SK-N-SH (cell line): ENCODE measurements around the gene GPD1L. TPM values are rescaled to one million over a fixed set of nuclear protein-coding genes. Genes with fewer than 3 reads are reported as not detected.

ENCODE experiments used
- CTCF ChIA-PET: fragments of 300-600, 350-600 bp; formaldehyde crosslinking; extraction: SDS; loops from one replicate; lab custom pipeline; 2021; lab: Yijun Ruan, JAX
- POLR2A ChIA-PET: fragments of 350-600 bp; sonication (Branson Sonifier 250); formaldehyde crosslinking; extraction: SDS; loops from one replicate; lab custom pipeline; 2020; ENCODE audit warnings: antibody characterized with exemption, inconsistent platforms; lab: Yijun Ruan, JAX
- DNase-seq: peaks from one replicate; pipeline ENCODE4 v3.0.0; 2012
- H2AFZ ChIP-seq: fragments of 200-600 bp; sonication (generic); 2 replicates; pipeline ENCODE4 v1.8.1; 2016; ENCODE audit warnings: antibody characterized with exemption, mild to moderate bottlenecking, low read depth
- H3F3A ChIP-seq: fragments of 200-600 bp; sonication (generic); replicated peaks from 2 replicates; pipeline ENCODE3; 2016; ENCODE audit warnings: antibody characterized with exemption, mild to moderate bottlenecking; ENCODE audit not compliant: insufficient read depth
- H3K27ac ChIP-seq, 2 experiments: fragments of 200-500 bp in 1 of 2; fragments of 200-600 bp in 1 of 2; sonication (Bioruptor generic) in 1 of 2; sonication (generic), shearing (Covaris generic) in 1 of 2; 2 replicates each; pipeline versions ENCODE4 v1.5.1 to v1.6.1; 2014 to 2016; ENCODE audit warnings: low read depth in 2 of 2, inconsistent platforms in 1 of 2, low read length in 1 of 2, mild to moderate bottlenecking in 1 of 2, mixed read lengths in 1 of 2
- H3K27me3 ChIP-seq: fragments of 200-600 bp; sonication (generic), shearing (Covaris generic); 2 replicates; pipeline ENCODE4 v1.6.1; 2016; ENCODE audit warnings: mixed run types; ENCODE audit not compliant: insufficient read depth
- H3K36me3 ChIP-seq, 2 experiments: fragments of 200-500 bp in 1 of 2; fragments of 200-600 bp in 1 of 2; sonication (Bioruptor generic) in 1 of 2; sonication (generic) in 1 of 2; replicated peaks in 1 of 2; 2 replicates each; pipeline versions ENCODE3 to v1.5.1; 2014 to 2016; ENCODE audit warnings: low read length in 1 of 2, mild to moderate bottlenecking in 1 of 2; ENCODE audit not compliant: insufficient read depth in 2 of 2, control insufficient read depth in 1 of 2
- H3K4me1 ChIP-seq, 2 experiments: fragments of 200-500 bp in 1 of 2; fragments of 200-600 bp in 1 of 2; sonication (Bioruptor generic) in 1 of 2; sonication (generic), shearing (Covaris generic) in 1 of 2; 2 replicates each; pipeline versions ENCODE4 v1.5.1 to v1.6.1; 2014 to 2016; ENCODE audit warnings: low read depth in 1 of 2, low read length in 1 of 2, mixed run types in 1 of 2; ENCODE audit not compliant: insufficient read depth in 2 of 2, control insufficient read depth in 1 of 2
- H3K4me2 ChIP-seq: fragments of 200-600 bp; sonication (generic), shearing (Covaris generic); 2 replicates; pipeline ENCODE4 v1.6.1; 2017; ENCODE audit warnings: mixed run types
- H3K4me3 ChIP-seq, 2 experiments: fragments of 200-500 bp in 1 of 2; fragments of 200-600 bp in 1 of 2; sonication (Bioruptor generic) in 1 of 2; sonication (generic), shearing (Covaris generic) in 1 of 2; 2 replicates each; pipeline versions ENCODE4 v1.5.1 to v1.8.1; 2014 to 2016; ENCODE audit warnings: low read depth in 2 of 2, inconsistent platforms in 1 of 2, low read length in 1 of 2, mild to moderate bottlenecking in 1 of 2, mixed read lengths in 1 of 2, moderate library complexity in 1 of 2
- H3K79me2 ChIP-seq: fragments of 200-600 bp; sonication (generic); 2 replicates; pipeline ENCODE4 v1.8.1; 2017; ENCODE audit warnings: mild to moderate bottlenecking; ENCODE audit not compliant: insufficient read depth
- H3K9ac ChIP-seq: fragments of 200-600 bp; sonication (generic); 2 replicates; pipeline ENCODE4 v1.6.1; 2017; ENCODE audit warnings: mixed run types
- H3K9me2 ChIP-seq: fragments of 200-600 bp; sonication (generic); 2 replicates; pipeline ENCODE4 v1.6.1; 2017; ENCODE audit warnings: mixed run types
- H3K9me3 ChIP-seq: fragments of 200-600 bp; sonication (generic); 2 replicates; pipeline ENCODE4 v1.6.1; 2017; ENCODE audit warnings: mixed run types, mild to moderate bottlenecking, moderate library complexity
- H4K20me1 ChIP-seq: fragments of 200-600 bp; sonication (generic); 2 replicates; pipeline ENCODE4 v1.6.1; 2017; ENCODE audit warnings: mild to moderate bottlenecking, mixed run types; ENCODE audit not compliant: insufficient read depth
- CHD2 ChIP-seq: fragments of 150-350 bp; IDR thresholded peaks from 2 replicates; pipeline ENCODE4 v1.6.1; 2018; ENCODE audit warnings: low read length; ENCODE audit not compliant: partially characterized antibody
- EZH2phosphoT487 ChIP-seq: fragments of 200-600 bp; sonication (generic); IDR thresholded peaks from 2 replicates; pipeline ENCODE4 v1.6.1; 2017; ENCODE audit warnings: low read depth, mixed run types, mild to moderate bottlenecking, antibody characterized with exemption, moderate library complexity, borderline replicate concordance
- FOXM1 ChIP-seq: IDR thresholded peaks from 2 replicates; pipeline ENCODE4 v1.4.0; 2012; ENCODE audit warnings: low read depth, mild to moderate bottlenecking
- GABPA ChIP-seq: IDR thresholded peaks from 2 replicates; pipeline ENCODE4 v1.4.0; 2012; ENCODE audit warnings: low read depth, mild to moderate bottlenecking
- MEF2A ChIP-seq: IDR thresholded peaks from 2 replicates; pipeline ENCODE4 v1.4.0; 2012; ENCODE audit warnings: low read depth, borderline replicate concordance
- NFIC ChIP-seq: IDR thresholded peaks from 2 replicates; pipeline ENCODE4 v1.4.0; 2012; ENCODE audit warnings: borderline replicate concordance
- NRF1 ChIP-seq: IDR thresholded peaks from 2 replicates; pipeline ENCODE4 v1.6.1; 2012; ENCODE audit warnings: low read depth, mild to moderate bottlenecking, low read length
- POLR2AphosphoS5 ChIP-seq: IDR thresholded peaks from 2 replicates; pipeline ENCODE4 v1.6.1; 2012; ENCODE audit warnings: low read depth, low read length
- RCOR1 ChIP-seq: fragments of 150-350 bp; IDR thresholded peaks from 2 replicates; pipeline ENCODE4 v1.6.1; 2017; ENCODE audit warnings: antibody characterized with exemption, low read length
- RFX5 ChIP-seq: IDR thresholded peaks from 2 replicates; pipeline ENCODE4 v1.6.1; 2012; ENCODE audit warnings: mild to moderate bottlenecking, improper control_type of control experiment, low read length
- RXRA ChIP-seq: IDR thresholded peaks from 2 replicates; pipeline ENCODE4 v1.4.0; 2012; ENCODE audit warnings: low read depth, mild to moderate bottlenecking, borderline replicate concordance
- SMC3 ChIP-seq: IDR thresholded peaks from 2 replicates; pipeline ENCODE4 v1.6.1; 2012; ENCODE audit warnings: low read depth, low read length, improper control_type of control experiment
- YY1 ChIP-seq: IDR thresholded peaks from 2 replicates; pipeline ENCODE4 v1.4.0; 2012; ENCODE audit warnings: low read depth, mild to moderate bottlenecking
- WGBS: methylation state at CpG from one replicate; pipeline ENCODE4 v1.1.6; 2017; ENCODE audit warnings: low lambda C conversion rate; 5-methylcytosine and 5-hydroxymethylcytosine counted together
- polyA plus RNA-seq, 3 experiments: library from polyadenylated mRNA; depleted of rRNA; stranded (reverse); fragments of >200 nt; gene quantifications; 2 replicates each; pipeline ENCODE4 v1.2.3, GENCODE V29; 2012
- TF ChIP-seq, protein P1 (sequence below): fragments of 200-600 bp; sonication (generic); IDR thresholded peaks from 2 replicates; pipeline ENCODE4 v1.6.1; 2017; ENCODE audit warnings: antibody characterized with exemption, mild to moderate bottlenecking, moderate library complexity
- TF ChIP-seq, protein P2 (sequence below): IDR thresholded peaks from 2 replicates; pipeline ENCODE4 v1.4.0; 2012; ENCODE audit warnings: low read depth, borderline replicate concordance
- TF ChIP-seq, protein P3 (sequence below): IDR thresholded peaks from 2 replicates; pipeline ENCODE4 v1.6.1; 2012; ENCODE audit warnings: mild to moderate bottlenecking, low read depth, low read length, moderate library complexity
- TF ChIP-seq, protein P4 (sequence below): IDR thresholded peaks from 2 replicates; pipeline ENCODE4 v1.4.0; 2012; ENCODE audit warnings: low read depth
- TF ChIP-seq, protein P5 (sequence below): fragments of 150-350 bp; IDR thresholded peaks from 2 replicates; pipeline ENCODE4 v1.6.1; 2017; ENCODE audit warnings: antibody characterized with exemption, low read length, low read depth, borderline replicate concordance

GPD1L gene
- polyA plus RNA-seq, 1 of the 3 experiments (the other 2 are of a cell fraction), result 6.1 TPM

DNA sequence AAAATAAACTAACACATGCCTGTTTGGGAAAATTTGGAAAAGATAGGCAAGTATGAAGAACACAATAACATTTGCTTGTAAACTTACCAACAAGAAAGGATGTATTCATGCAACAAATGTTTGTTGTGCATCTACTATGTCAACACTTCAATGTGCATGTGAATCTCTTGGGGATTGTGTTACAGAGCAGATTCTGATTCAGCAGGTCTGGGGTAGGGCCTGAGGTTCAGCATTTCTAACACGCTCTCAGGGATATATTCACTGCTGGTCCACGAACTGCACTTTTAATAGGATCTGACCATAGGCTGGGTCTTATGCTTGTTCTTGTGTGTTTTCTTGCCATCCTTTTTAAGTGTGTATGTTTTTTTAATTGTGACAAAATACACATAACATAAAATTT is 11.8 kb downstream of the GPD1L start (continued):
- TF ChIP-seq, protein P1, sequence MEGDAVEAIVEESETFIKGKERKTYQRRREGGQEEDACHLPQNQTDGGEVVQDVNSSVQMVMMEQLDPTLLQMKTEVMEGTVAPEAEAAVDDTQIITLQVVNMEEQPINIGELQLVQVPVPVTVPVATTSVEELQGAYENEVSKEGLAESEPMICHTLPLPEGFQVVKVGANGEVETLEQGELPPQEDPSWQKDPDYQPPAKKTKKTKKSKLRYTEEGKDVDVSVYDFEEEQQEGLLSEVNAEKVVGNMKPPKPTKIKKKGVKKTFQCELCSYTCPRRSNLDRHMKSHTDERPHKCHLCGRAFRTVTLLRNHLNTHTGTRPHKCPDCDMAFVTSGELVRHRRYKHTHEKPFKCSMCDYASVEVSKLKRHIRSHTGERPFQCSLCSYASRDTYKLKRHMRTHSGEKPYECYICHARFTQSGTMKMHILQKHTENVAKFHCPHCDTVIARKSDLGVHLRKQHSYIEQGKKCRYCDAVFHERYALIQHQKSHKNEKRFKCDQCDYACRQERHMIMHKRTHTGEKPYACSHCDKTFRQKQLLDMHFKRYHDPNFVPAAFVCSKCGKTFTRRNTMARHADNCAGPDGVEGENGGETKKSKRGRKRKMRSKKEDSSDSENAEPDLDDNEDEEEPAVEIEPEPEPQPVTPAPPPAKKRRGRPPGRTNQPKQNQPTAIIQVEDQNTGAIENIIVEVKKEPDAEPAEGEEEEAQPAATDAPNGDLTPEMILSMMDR, result no peak
- no peak for TF ChIP-seq SMC3
- no peak for TF ChIP-seq RCOR1
- TF ChIP-seq, protein P2, sequence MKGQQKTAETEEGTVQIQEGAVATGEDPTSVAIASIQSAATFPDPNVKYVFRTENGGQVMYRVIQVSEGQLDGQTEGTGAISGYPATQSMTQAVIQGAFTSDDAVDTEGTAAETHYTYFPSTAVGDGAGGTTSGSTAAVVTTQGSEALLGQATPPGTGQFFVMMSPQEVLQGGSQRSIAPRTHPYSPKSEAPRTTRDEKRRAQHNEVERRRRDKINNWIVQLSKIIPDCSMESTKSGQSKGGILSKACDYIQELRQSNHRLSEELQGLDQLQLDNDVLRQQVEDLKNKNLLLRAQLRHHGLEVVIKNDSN, result no peak

DNA sequence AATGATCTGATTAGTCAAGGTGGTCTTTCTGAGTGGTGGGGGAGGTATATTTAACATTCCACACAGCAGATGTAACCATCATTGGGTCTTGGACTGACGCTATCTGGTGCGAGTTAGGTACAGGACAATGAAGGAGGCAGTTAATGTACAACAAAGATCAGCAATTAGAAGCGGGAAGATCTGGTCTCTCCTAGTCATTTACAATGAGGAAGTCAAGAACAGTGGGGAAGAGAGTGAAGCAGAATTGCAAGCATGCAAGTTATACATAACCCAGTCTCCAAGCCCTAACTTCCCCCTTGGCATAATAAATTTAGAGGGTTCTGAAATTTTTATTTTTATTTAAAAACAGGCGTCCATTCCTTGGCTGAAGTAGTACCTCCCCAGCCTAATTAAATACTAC is 14.1 kb downstream of the GPD1L start:
- no peaks in the 10 kb centered on the region for H3K27me3 ChIP-seq
- H2AFZ ChIP-seq, result no peak overlapping the region
- H3K27ac ChIP-seq, result no peak overlapping the region
- ChIA-PET CTCF (no interaction called here), POLR2A (no interaction called here)
- no peak for DNase-seq
- no peaks in the 10 kb centered on the region for H3K9me2 ChIP-seq
- peaks cover 0 to 4% of the 10 kb centered on the region in 2 experiments; a peak in 1 of 4 replicates for H3K4me1 ChIP-seq
- H3K79me2 ChIP-seq, result no peaks in the 10 kb centered on the region
- 82% methylated on average over 4 of the region's 4 CpGs for WGBS
- no peaks in the 10 kb centered on the region for H4K20me1 ChIP-seq
- no peak overlapping the region for H3K4me2 ChIP-seq
- no peaks in the 10 kb centered on the region for H3K36me3 ChIP-seq
- no peak overlapping the region for H3K9ac ChIP-seq
- no peaks in the 10 kb centered on the region for H3F3A ChIP-seq
- no peaks in the 10 kb centered on the region for H3K9me3 ChIP-seq
- H3K4me3 ChIP-seq, result no peak overlapping the region
- TF ChIP-seq FOXM1, result no peak
- no peak for TF ChIP-seq MEF2A
- TF ChIP-seq, all 33 proteins: peak for 0

DNA sequence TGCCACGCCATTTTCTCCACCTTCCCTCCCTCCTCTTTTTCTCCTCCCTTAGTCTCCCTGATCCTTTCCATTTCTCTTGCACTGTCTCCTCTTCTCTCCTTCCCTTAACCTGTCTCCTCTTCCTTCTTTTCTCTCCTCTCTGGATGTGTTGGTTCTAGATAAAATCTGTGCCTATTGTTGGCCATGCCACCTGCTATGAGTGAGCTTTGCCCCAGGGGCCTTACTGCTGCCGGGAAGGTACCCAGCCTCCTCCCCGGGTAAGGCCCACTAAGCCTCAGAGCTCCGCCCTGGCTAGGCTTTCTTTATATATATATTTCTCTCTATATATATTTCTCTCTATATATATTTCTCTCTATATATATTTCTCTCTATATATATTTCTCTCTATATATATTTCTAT is 14.7 kb downstream of the GPD1L start:
- Histone ChIP-seq H3K4me3 (no peak overlapping the region), H3K9ac (no peak overlapping the region), H3F3A (no peaks in the 10 kb centered on the region), H2AFZ (no peak overlapping the region), H4K20me1 (no peaks in the 10 kb centered on the region), H3K27ac (no peak overlapping the region), H3K9me3 (no peaks in the 10 kb centered on the region), H3K36me3 (no peaks in the 10 kb centered on the region), H3K9me2 (no peaks in the 10 kb centered on the region), H3K4me2 (no peak overlapping the region), H3K4me1 (peaks cover 0 to 4% of the 10 kb centered on the region in 2 experiments; a peak in 1 of 4 replicates), H3K27me3 (no peaks in the 10 kb centered on the region), H3K79me2 (no peaks in the 10 kb centered on the region)
- CTCF ChIA-PET, result interaction anchor here (1.1 kb wide), 1 partner anchor 102 kb away, joined by 3 read pairs; no protein-coding TSS in a partner anchor
- WGBS, result 82% methylated on average over 4 of the region's 4 CpGs
- POLR2A ChIA-PET, result no interaction called here
- DNase-seq, result no peak
- TF ChIP-seq YY1 (no peak), RXRA (no peak), NRF1 (no peak), RFX5 (no peak), POLR2AphosphoS5 (no peak), NFIC (no peak), EZH2phosphoT487 (no peak), GABPA (no peak), CHD2 (no peak)
- TF ChIP-seq, protein P3, sequence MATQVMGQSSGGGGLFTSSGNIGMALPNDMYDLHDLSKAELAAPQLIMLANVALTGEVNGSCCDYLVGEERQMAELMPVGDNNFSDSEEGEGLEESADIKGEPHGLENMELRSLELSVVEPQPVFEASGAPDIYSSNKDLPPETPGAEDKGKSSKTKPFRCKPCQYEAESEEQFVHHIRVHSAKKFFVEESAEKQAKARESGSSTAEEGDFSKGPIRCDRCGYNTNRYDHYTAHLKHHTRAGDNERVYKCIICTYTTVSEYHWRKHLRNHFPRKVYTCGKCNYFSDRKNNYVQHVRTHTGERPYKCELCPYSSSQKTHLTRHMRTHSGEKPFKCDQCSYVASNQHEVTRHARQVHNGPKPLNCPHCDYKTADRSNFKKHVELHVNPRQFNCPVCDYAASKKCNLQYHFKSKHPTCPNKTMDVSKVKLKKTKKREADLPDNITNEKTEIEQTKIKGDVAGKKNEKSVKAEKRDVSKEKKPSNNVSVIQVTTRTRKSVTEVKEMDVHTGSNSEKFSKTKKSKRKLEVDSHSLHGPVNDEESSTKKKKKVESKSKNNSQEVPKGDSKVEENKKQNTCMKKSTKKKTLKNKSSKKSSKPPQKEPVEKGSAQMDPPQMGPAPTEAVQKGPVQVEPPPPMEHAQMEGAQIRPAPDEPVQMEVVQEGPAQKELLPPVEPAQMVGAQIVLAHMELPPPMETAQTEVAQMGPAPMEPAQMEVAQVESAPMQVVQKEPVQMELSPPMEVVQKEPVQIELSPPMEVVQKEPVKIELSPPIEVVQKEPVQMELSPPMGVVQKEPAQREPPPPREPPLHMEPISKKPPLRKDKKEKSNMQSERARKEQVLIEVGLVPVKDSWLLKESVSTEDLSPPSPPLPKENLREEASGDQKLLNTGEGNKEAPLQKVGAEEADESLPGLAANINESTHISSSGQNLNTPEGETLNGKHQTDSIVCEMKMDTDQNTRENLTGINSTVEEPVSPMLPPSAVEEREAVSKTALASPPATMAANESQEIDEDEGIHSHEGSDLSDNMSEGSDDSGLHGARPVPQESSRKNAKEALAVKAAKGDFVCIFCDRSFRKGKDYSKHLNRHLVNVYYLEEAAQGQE, result no peak
- TF ChIP-seq, protein P4, sequence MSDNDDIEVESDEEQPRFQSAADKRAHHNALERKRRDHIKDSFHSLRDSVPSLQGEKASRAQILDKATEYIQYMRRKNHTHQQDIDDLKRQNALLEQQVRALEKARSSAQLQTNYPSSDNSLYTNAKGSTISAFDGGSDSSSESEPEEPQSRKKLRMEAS, result no peak
- TF ChIP-seq, protein P5, sequence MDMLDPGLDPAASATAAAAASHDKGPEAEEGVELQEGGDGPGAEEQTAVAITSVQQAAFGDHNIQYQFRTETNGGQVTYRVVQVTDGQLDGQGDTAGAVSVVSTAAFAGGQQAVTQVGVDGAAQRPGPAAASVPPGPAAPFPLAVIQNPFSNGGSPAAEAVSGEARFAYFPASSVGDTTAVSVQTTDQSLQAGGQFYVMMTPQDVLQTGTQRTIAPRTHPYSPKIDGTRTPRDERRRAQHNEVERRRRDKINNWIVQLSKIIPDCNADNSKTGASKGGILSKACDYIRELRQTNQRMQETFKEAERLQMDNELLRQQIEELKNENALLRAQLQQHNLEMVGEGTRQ, result no peak
